BJ (cell line): ENCODE data around the gene FZD10. TPM values are rescaled to one million over a fixed set of nuclear protein-coding genes. Genes with fewer than 3 reads are reported as not detected.

Experiments used
- CTCF ChIA-PET: fragments of 350-600 bp; formaldehyde crosslinking; extraction: SDS; loops from one replicate; lab custom pipeline; 2021; ENCODE audit warnings: antibody characterized with exemption, inconsistent platforms; lab: Yijun Ruan, JAX
- POLR2A ChIA-PET: fragments of 300-600 bp; sonication (Branson Sonifier 250); formaldehyde crosslinking; extraction: SDS; loops from one replicate; lab custom pipeline; 2021; ENCODE audit warnings: antibody characterized with exemption; lab: Charles Lee
- DNase-seq: peaks from one replicate; pipeline ENCODE4 v3.0.0-alpha.2; 2011; ENCODE audit warnings: low read depth
- H3K27me3 ChIP-seq: 2 replicates; pipeline ENCODE4 v1.6.0; 2011; ENCODE audit warnings: low read length; ENCODE audit not compliant: control insufficient read depth, insufficient read depth
- H3K36me3 ChIP-seq: 2 replicates; pipeline ENCODE4 v1.5.1; 2011; ENCODE audit warnings: low read length; ENCODE audit not compliant: control insufficient read depth, insufficient read depth
- H3K4me3 ChIP-seq: 2 replicates; pipeline ENCODE4 v1.5.1; 2011; ENCODE audit warnings: low read depth, mild to moderate bottlenecking, control low read depth, low read length
- CTCF ChIP-seq: IDR thresholded peaks from 2 replicates; pipeline ENCODE4 v1.5.1; 2011; ENCODE audit warnings: low read depth, mild to moderate bottlenecking, control low read depth, inconsistent platforms, low read length, moderate library complexity; ENCODE audit not compliant: insufficient read depth
- polyA plus RNA-seq: library from polyadenylated mRNA; depleted of rRNA; stranded (reverse); fragments of >200 nt; gene quantifications from 2 replicates; pipeline ENCODE4 v1.2.3, GENCODE V29; 2011

FZD10 gene
- polyA plus RNA-seq, 1 experiment: not detected

DNA sequence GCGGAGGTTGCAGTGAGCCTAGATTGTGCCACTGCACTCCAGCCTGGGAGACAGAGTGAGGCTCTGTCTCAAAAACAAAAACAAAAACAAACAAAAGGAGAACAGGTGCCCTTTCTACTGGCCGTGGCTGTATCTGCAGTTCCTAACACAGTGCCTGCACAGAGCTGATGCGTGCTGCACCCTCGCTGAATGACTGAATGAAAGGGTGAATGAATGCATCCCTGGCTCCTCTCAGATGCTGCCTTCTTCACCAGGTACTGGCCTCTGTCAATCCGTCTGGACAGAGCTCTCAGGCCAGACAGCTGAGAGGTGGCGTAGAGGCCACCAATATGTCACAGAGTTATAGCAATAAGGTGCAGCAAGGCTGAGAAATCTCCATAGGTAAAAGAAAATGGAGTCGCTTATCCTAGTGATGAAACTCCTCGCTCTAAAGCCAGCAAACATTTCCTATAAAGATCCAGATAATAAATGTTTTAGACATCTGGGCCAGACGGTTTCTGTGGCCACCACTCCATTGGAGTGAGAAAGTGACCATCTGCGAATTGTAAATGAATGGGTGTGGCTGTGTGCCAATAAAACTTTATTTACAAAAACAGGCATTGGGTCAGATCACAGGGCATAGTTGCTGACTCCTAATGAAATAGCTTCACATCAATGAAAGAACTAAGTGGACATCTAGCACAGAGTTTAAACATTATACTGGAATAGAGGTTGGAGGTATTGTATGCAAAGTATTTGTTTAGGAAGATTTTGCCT is 15.9 kb upstream of the FZD10 start:
- Histone ChIP-seq H3K36me3 (no peaks in the 10 kb centered on the region), H3K27me3 (no peaks in the 10 kb centered on the region), H3K4me3 (no peak overlapping the region)
- ChIA-PET CTCF (no interaction called here), POLR2A (no interaction called here)
- no peak for DNase-seq
- TF ChIP-seq CTCF: no peak

DNA sequence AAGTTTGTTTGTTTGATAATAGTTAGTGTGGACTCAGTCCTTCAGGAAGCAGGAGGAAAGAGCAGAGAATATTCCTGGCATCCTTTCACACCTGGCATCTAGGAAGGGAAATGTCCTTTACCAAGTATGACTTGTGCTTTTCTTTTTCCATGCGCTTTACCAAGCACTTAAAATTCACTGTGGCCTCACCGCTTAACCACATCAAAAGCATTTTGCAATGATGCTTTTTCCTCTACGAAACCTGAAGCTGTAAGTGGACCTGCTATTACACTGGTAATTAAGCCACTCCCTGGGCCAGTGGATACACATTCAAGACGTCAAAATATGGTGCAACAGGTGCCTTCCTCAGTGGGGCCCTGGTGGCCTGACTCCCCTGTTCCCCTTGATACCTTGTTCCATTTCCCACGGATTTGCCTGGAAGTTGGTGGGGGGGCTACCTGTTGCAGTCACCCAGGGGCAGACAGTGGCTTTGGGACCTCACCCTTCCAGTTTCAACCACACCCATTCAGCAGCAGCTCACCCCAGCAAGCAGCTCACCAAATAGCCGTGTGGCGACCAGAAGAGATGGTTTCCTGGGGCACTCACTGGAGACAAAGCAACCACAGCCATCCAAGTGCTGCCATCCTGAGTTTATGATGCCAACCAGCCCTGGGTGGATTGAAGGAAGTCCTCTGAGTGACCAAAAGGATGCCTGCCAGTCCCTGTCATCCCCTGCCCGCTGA is 14.2 kb upstream of the FZD10 start:
- ChIA-PET POLR2A (no interaction called here), CTCF (no interaction called here)

DNA sequence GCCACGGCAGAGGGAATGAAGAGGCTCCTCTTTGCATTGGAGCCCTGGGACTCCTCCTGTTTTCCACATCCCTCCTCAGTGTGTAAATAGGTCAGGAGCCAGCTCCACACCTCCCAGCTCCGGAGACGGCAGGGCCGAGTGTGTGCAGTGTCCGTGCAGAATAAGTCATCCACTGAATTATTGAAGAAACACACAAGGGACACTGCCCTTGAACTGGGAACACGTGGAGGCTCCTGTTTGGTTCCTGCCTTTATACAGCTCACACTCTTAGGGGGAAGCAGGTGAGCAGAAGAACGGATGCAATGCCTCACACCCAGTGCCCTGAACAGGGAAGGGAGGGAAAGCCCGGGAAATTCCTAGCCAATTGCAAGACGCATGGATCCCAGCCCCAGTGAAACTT is 10.4 kb upstream of the FZD10 start:
- no peaks in the 10 kb centered on the region for H3K36me3 ChIP-seq
- TF ChIP-seq CTCF: no peak
- DNase-seq: no peak

More for the DNA sequence above, 14.2 kb upstream of the FZD10 start:
- Histone ChIP-seq H3K27me3 (no peaks in the 10 kb centered on the region), H3K36me3 (no peaks in the 10 kb centered on the region), H3K4me3 (no peak overlapping the region)
- DNase-seq: no peak
- TF ChIP-seq CTCF: no peak

DNA sequence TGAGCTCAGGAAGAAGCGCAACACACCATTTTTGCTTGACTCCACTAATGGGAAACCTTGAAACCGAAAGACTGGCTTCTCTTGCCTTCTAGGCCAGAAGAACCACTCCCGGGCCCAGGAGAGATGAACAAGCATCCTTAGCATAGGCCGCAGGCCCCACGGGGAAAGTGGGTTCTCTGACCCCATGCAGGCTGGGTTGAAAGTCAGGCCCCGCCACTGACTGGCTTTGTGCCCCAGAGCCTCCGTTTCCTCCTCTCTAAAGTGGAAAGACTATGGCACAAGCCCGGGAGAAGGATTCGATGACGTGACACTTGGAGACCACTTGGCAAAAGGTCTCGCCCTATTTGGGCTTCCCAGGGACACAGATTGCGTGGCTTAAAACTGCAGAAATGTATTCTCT is 9.9 kb upstream of the FZD10 start:
- no peak for DNase-seq
- Histone ChIP-seq H3K4me3 (no peak overlapping the region), H3K36me3 (no peaks in the 10 kb centered on the region), H3K27me3 (no peaks in the 10 kb centered on the region)
- CTCF ChIA-PET: no interaction called here
- no peak for TF ChIP-seq CTCF
- POLR2A ChIA-PET: no interaction called here

More for the DNA sequence above, 10.4 kb upstream of the FZD10 start:
- Histone ChIP-seq H3K4me3 (no peak overlapping the region), H3K27me3 (no peaks in the 10 kb centered on the region)
- ChIA-PET CTCF (no interaction called here), POLR2A (no interaction called here)

DNA sequence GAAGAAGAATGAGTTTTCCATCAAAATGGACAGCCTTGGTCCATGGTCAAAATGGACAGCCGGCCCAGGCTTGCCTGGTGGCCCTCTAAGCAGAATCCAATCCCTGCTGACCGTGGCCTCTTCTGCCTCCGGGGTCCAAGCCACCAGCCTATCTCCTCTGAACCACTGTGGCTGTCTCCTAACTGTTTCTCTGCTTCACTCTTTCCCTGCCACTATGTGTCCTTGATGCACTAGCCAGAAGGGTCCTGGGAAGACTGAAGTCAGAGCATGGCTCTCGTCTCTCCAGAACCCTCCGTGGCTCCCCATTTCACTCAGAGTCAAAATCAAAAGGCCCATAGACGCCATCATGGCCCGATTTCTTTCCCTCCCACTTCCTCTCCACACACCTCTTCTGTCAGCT is 8.5 kb upstream of the FZD10 start:
- ChIA-PET POLR2A (no interaction called here), CTCF (no interaction called here)
- no peaks in the 10 kb centered on the region for H3K36me3 ChIP-seq
- H3K27me3 ChIP-seq: no peaks in the 10 kb centered on the region
- no peak for DNase-seq
- H3K4me3 ChIP-seq: no peak overlapping the region
- TF ChIP-seq CTCF: no peak
